ENCODE results near the gene SLC7A1. TPM values are rescaled to one million over a fixed set of nuclear protein-coding genes. Genes with fewer than 3 reads are reported as not detected.

Gene SLC7A1
- total and polyA plus RNA-seq, 4 donors: 6.6 to 53.8 (median 10.5) TPM

DNA sequence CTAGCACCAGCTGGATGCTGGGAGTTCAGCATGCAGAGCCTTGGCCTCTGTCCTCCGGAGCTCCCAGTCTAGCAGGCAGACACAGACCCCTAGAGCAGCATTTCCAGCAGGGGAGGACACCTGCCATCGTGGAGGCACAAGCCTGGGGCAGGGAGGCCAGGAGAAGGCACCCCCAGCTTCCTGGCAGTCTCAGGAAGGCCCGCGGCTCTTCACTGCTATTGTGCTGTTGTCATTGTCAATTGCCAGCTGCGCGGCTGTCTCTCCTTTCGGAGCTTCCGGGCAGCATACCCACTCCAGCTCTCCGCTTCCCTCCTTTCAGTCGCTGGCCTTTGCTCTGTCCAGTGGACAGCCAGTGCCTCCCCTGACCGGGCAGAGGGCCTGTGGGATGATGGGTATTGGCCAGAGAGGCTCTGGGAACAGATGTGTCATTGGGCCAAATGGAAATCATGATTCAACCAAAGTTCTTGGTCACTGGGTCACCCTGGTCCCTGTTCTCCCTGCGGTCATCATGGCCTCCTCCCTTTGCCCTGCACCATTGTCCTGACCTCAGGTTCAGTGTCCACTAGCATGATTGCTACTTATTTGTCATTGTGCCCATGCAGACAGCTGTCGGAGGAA is 93.0 kb downstream of the SLC7A1 start:
- DNase-seq (no peak), ATAC-seq (ENCODE audit: insufficient read depth, low FRiP score) (no peak)
- no peak overlapping the region for H3K9ac ChIP-seq (ENCODE audit: insufficient read depth in 1 of 2, low read length in 2 of 2)
- no peak overlapping the region for H3K27ac ChIP-seq (ENCODE audit: low read depth in 1 of 2, low read length in 1 of 2)
- TF ChIP-seq, protein P1, sequence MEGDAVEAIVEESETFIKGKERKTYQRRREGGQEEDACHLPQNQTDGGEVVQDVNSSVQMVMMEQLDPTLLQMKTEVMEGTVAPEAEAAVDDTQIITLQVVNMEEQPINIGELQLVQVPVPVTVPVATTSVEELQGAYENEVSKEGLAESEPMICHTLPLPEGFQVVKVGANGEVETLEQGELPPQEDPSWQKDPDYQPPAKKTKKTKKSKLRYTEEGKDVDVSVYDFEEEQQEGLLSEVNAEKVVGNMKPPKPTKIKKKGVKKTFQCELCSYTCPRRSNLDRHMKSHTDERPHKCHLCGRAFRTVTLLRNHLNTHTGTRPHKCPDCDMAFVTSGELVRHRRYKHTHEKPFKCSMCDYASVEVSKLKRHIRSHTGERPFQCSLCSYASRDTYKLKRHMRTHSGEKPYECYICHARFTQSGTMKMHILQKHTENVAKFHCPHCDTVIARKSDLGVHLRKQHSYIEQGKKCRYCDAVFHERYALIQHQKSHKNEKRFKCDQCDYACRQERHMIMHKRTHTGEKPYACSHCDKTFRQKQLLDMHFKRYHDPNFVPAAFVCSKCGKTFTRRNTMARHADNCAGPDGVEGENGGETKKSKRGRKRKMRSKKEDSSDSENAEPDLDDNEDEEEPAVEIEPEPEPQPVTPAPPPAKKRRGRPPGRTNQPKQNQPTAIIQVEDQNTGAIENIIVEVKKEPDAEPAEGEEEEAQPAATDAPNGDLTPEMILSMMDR (IDR thresholded peaks at IDR 0.05; ENCODE audit: control extremely low read depth, extremely low read depth): no peak
- WGBS, 2 donors: 81 to 84% methylated on average over 13 of the region's 13 CpGs
- H3K36me3 ChIP-seq (ENCODE audit: control insufficient read depth in 4 of 4, insufficient read depth in 4 of 4, low read length in 4 of 4): peaks cover 0 to 4% (median 0%) of the 10 kb centered on the region in 4 donors
- H3K4me3 ChIP-seq: no peak overlapping the region
- peaks cover 0 to 28% (median 13%) of the 10 kb centered on the region in 3 donors for H3K27me3 ChIP-seq (ENCODE audit: control insufficient read depth in 3 of 3, insufficient read depth in 3 of 3, low read length in 2 of 3)
- peaks cover 0 to 3% (median 0%) of the 10 kb centered on the region in 5 donors for H3K4me1 ChIP-seq (ENCODE audit: control insufficient read depth in 5 of 5, insufficient read depth in 5 of 5, low read length in 5 of 5)
- H3K9me3 ChIP-seq (ENCODE audit: control insufficient read depth in 4 of 4, insufficient read depth in 3 of 4, low read length in 3 of 4): no peaks in the 10 kb centered on the region

DNA sequence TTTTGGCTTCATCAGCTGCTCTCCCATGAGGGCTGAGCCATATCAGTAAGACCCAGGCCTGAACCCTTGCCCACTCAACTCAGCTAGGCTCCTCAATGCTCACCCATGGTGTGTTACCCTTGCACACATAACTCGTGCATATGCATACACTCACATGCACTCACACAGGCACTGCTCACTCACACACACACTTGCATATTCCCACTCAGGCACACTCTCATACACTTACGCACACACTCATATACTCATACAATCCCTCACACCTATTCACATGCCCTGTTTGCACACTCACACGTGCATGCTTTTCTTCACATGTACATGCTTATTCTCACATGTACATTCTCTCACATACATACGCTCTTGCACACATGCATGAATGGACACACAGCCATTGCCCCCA is 93.8 kb downstream of the SLC7A1 start:
- 92 to 98% methylated on average over 4 of the region's 4 CpGs for WGBS, 2 donors
- TF ChIP-seq, protein P1 (IDR thresholded peaks at IDR 0.05; ENCODE audit: control extremely low read depth, extremely low read depth): no peak

DNA sequence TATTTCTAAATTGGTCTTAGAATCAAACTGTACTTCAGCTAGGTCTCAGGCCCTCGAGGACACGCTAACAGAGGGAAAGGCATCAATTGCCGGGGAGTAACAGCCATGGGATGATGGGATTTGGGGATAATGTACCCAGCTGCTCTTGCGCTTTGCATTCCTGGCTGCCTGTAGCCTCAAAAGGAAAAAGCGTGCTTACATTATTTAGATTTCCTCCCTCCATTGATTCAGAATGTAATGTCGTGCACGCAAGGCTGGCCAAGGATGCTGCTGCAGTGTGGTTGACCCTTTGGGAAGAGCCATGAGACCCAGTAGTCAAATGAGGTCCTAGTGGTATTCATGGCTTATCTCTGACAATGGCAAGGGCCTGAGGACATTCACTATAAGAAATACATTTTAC is 95.1 kb downstream of the SLC7A1 start:
- H3K9me3 ChIP-seq (ENCODE audit: control insufficient read depth in 4 of 4, insufficient read depth in 3 of 4, low read length in 3 of 4): no peaks in the 10 kb centered on the region
- TF ChIP-seq, protein P1 (IDR thresholded peaks at IDR 0.05; ENCODE audit: control extremely low read depth, extremely low read depth): no peak
- H3K4me3 ChIP-seq: no peak overlapping the region
- H3K27me3 ChIP-seq (ENCODE audit: control insufficient read depth in 3 of 3, insufficient read depth in 3 of 3, low read length in 2 of 3): peaks cover 0 to 21% (median 9%) of the 10 kb centered on the region in 3 donors
- H3K27ac ChIP-seq (ENCODE audit: low read depth in 1 of 2, low read length in 1 of 2): no peak overlapping the region
- peaks cover 0 to 15% (median 0%) of the 10 kb centered on the region in 5 donors for H3K4me1 ChIP-seq (ENCODE audit: control insufficient read depth in 5 of 5, insufficient read depth in 5 of 5, low read length in 5 of 5)
- H3K36me3 ChIP-seq (ENCODE audit: control insufficient read depth in 4 of 4, insufficient read depth in 4 of 4, low read length in 4 of 4): peaks cover 0 to 4% (median 0%) of the 10 kb centered on the region in 4 donors
- ATAC-seq (ENCODE audit: insufficient read depth, low FRiP score) (no peak), DNase-seq (no peak)
- WGBS, 2 donors: 88 to 90% methylated on average over 7 of the region's 7 CpGs
- no peak overlapping the region for H3K9ac ChIP-seq (ENCODE audit: insufficient read depth in 1 of 2, low read length in 2 of 2)

More for the DNA sequence above, 93.8 kb downstream of the SLC7A1 start:
- H3K9ac ChIP-seq (ENCODE audit: insufficient read depth in 1 of 2, low read length in 2 of 2): no peak overlapping the region
- peaks cover 0 to 9% (median 0%) of the 10 kb centered on the region in 5 donors for H3K4me1 ChIP-seq (ENCODE audit: control insufficient read depth in 5 of 5, insufficient read depth in 5 of 5, low read length in 5 of 5)
- DNase-seq: no peak
- ATAC-seq (ENCODE audit: insufficient read depth, low FRiP score): no peak
- H3K9me3 ChIP-seq (ENCODE audit: control insufficient read depth in 4 of 4, insufficient read depth in 3 of 4, low read length in 3 of 4): no peaks in the 10 kb centered on the region
- H3K27ac ChIP-seq (ENCODE audit: low read depth in 1 of 2, low read length in 1 of 2): no peak overlapping the region
- H3K36me3 ChIP-seq (ENCODE audit: control insufficient read depth in 4 of 4, insufficient read depth in 4 of 4, low read length in 4 of 4): peaks cover 0 to 4% (median 0%) of the 10 kb centered on the region in 4 donors
- H3K27me3 ChIP-seq (ENCODE audit: control insufficient read depth in 3 of 3, insufficient read depth in 3 of 3, low read length in 2 of 3): peaks cover 0 to 22% (median 13%) of the 10 kb centered on the region in 3 donors
- H3K4me3 ChIP-seq: no peak overlapping the region

Data from lung (tissue), 12 donors.